Measurements from ENCODE around the gene ZNF25.
"Not testable (repeated sequence)": the region's sequence is repeated elsewhere in the genome, so short reads cannot be mapped to it uniquely, and the experiment has no call there.

The ZNF25 gene

DNA sequence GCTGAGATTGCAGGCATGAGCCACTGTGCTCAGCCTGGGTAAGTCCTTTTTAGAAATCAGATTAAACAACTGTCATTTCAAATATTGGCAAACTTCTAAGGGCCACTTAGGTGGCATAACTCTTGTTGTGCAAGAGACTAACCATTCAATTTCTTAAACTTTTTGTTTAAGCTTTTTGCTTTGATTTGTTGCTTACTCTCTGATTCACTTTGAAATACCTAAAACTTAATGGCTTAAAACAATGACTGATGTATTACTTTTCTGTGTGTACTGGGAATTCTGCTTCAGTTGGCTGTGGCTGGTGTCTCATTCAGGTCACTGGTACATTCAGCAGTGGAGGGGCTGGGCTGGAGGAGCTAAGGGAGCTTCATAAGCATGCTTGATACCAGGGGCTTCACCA, 28.9 kb downstream of the ZNF25 start:
- DNase-seq (ENCODE audit: low spot score) = no peak

DNA sequence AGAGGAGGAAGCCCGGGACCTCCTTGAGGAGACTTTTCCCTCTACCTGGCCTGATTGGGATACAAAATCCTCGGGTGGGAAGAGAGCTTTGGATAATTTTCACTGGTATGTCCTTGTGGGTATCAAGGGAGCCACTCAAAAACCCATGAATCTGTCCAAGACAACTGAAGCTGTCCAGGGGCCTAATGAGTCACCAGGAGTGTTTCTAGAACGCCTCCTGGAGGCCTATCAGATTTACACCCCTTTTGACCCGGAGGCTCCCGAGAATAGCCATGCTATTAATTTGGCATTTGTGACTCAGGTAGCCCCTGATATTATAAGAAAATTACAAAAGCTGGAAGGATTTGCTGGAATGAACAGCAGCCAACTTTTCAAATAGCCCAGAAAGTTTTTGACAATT, 38.6 kb downstream of the ZNF25 start:
- DNase-seq (ENCODE audit: low spot score) = no peak

DNA sequence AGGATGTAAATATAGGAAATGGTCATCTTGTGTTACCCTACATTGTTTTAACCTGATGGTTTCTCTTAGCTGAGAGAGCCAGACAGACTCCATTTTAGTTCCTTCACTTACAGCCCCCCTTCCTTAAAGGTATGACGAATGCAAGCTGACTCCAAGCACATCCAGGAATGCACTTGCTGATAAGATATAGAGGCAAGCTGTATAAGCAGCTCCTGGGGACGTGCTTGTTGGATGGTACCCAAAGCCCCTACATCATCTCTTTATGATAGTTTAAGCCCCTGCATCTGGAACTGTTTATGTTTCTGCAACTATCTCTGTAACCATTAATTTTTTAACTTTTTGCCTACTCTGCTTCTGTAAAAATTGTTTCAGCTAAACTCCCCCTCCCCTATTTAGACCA, 41.7 kb downstream of the ZNF25 start:
- DNase-seq (ENCODE audit: low spot score) = no peak

DNA sequence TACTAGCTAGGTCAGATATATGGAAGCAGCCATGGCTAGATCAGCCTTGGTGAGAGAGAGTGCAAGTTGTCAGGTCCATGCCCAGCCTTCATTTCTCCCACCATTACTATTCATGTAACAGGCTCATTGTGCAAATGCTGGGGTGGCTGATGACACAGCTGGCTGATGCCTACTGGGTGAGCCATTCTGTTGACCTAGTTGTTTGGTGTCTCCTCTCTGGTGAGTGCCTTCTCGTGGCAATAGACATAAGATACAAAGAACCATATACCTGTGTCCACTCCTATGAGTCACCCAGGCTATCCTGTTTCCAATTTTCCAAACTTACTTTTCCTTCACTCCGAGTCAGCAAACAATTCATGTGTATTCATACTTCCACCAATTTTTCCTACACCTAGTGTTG, 46.0 kb downstream of the ZNF25 start:
- DNase-seq (ENCODE audit: low spot score) = no peak

DNA sequence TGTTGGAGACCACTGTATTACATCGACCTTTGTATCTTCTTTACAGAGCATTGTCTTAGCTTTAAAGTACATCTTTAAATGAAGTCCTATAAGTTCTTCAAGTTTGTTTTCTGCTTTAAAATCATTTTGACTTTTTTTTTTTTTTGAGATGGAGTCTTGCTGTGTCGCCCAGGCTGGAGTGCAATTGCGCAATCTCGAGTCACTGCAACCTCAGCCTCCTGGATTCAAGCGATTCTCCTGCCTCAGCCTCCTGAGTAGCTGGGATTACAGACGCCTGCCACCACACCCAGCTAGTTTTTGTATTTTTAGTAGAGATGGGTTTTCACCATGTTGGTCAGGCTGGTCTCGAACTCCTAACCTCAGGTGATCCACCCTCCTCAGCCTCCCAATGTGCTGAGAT, 68.3 kb downstream of the ZNF25 start:
- DNase-seq (ENCODE audit: low spot score) = not testable (repeated sequence)

DNA sequence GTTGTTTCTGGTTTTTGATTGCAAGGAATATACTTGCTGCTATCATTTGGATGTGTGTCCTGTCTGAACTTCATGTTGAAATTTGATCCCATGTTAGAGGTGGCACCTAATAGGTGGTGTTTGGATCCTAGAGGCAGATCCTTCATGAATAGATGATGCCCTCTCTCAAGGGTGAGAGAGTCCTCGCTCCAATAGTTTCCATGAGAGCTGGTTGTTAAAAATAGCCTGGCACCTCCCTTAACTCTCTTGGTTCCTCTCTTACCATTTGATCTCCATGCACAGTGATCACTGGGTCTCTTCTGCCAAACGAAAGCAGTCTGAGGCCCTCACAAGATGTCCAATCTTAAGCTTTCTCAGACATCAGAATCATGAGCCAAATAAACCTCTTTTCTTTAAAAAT, 70.1 kb downstream of the ZNF25 start:
- DNase-seq (ENCODE audit: low spot score) = no peak
